ENCODE results near the gene SERPINB7. TPM values are rescaled to one million over a fixed set of nuclear protein-coding genes. Genes with fewer than 3 reads are reported as not detected.

The SERPINB7 gene
- total and polyA plus RNA-seq, 2 donors: 1.4 to 28.9 TPM

DNA sequence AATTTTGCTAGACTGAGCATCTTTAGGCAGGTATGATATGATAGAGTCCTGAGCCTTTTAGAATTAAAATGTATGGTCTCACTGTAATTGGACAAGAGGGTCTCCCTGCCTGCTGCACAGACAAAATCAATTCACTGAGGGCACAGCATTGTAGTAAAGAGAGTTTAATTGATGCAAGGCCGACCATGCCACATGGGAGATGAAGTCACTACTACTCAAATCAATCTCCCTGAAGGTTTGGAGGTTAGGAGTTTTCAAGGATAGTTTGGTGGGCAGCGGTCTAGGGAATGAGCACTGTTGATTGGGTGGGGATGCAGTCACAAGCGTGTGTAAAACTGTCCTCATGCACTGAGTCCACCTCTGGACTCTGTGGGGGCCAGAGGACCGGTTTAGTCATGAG, 26.1 kb downstream of the SERPINB7 start:
- Histone ChIP-seq H3K4me1 (ENCODE audit: control insufficient read depth in 2 of 2, insufficient read depth in 2 of 2, low read length in 2 of 2) (no peaks in the 10 kb centered on the region), H3K9me3 (ENCODE audit: control insufficient read depth in 2 of 2, insufficient read depth in 1 of 2, low read length in 1 of 2) (peaks cover 0 to 1% of the 10 kb centered on the region in 2 donors), H3K4me3 (ENCODE audit: low read length in 2 of 2) (no peak overlapping the region), H3K27ac (ENCODE audit: low read depth in 1 of 2, low read length in 1 of 2) (no peak overlapping the region), H3K27me3 (ENCODE audit: control insufficient read depth in 2 of 2, insufficient read depth in 1 of 2, low read length in 1 of 2) (no peaks in the 10 kb centered on the region), H3K36me3 (ENCODE audit: control insufficient read depth in 2 of 2, insufficient read depth in 2 of 2, low read length in 1 of 2) (no peaks in the 10 kb centered on the region)
- DNase-seq (ENCODE audit: low read depth in 6 of 9, low spot score in 9 of 9): no peak
- WGBS: 76% methylated on average over 4 of the region's 4 CpGs

- DNase-seq (ENCODE audit: low read depth in 6 of 9, low spot score in 9 of 9): no peak
- 87% methylated on average over 4 of the region's 4 CpGs for WGBS
- H3K27ac ChIP-seq (ENCODE audit: low read depth in 1 of 2, low read length in 1 of 2): no peak overlapping the region
- H3K4me3 ChIP-seq (ENCODE audit: low read length in 2 of 2): no peak overlapping the region
- no peaks in the 10 kb centered on the region for H3K27me3 ChIP-seq (ENCODE audit: control insufficient read depth in 2 of 2, insufficient read depth in 1 of 2, low read length in 1 of 2)
- H3K36me3 ChIP-seq (ENCODE audit: control insufficient read depth in 2 of 2, insufficient read depth in 2 of 2, low read length in 1 of 2): no peaks in the 10 kb centered on the region
- H3K4me1 ChIP-seq (ENCODE audit: control insufficient read depth in 2 of 2, insufficient read depth in 2 of 2, low read length in 2 of 2): no peaks in the 10 kb centered on the region
- no peaks in the 10 kb centered on the region for H3K9me3 ChIP-seq (ENCODE audit: control insufficient read depth in 2 of 2, insufficient read depth in 1 of 2, low read length in 1 of 2)
Measured at GRCh38 chr18:63808125-63808524, 32.9 kb downstream of the SERPINB7 start.

GRCh38 chr18:63817441-63818051, 42.3 kb downstream of the SERPINB7 start:
- 84% methylated on average over 1 of the region's 1 CpG for WGBS
- Histone ChIP-seq H3K36me3 (ENCODE audit: control insufficient read depth in 2 of 2, insufficient read depth in 2 of 2, low read length in 1 of 2) (no peaks in the 10 kb centered on the region), H3K9me3 (ENCODE audit: control insufficient read depth in 2 of 2, insufficient read depth in 1 of 2, low read length in 1 of 2) (no peaks in the 10 kb centered on the region), H3K4me3 (ENCODE audit: low read length in 2 of 2) (no peak overlapping the region), H3K4me1 (ENCODE audit: control insufficient read depth in 2 of 2, insufficient read depth in 2 of 2, low read length in 2 of 2) (no peaks in the 10 kb centered on the region), H3K27me3 (ENCODE audit: control insufficient read depth in 2 of 2, insufficient read depth in 1 of 2, low read length in 1 of 2) (no peaks in the 10 kb centered on the region), H3K27ac (ENCODE audit: low read depth in 1 of 2, low read length in 1 of 2) (no peak overlapping the region)
- DNase-seq (ENCODE audit: low read depth in 6 of 9, low spot score in 9 of 9): no peak

DNA sequence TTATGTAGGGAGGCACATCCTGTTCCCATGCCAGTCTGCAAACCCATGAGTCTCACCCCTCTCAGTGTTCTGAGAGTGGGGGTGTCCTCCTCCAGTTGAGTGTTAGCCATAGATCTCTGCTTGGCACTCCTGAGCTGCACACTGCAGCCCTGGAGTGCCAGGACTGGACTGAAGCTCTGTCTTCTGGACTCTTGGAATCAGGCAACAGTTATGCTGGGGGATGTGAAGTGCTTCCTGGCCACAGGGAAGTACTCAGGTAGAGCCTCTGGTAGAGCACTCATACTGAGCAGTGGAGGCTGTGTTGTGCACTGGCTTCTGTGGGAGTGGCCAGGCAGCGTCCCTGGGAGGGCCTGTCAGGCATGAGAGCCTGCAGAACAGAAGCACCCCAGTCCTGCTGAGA, 43.0 kb downstream of the SERPINB7 start:
- Histone ChIP-seq H3K4me1 (ENCODE audit: control insufficient read depth in 2 of 2, insufficient read depth in 2 of 2, low read length in 2 of 2) (no peaks in the 10 kb centered on the region), H3K27ac (ENCODE audit: low read depth in 1 of 2, low read length in 1 of 2) (no peak overlapping the region), H3K4me3 (ENCODE audit: low read length in 2 of 2) (no peak overlapping the region), H3K9me3 (ENCODE audit: control insufficient read depth in 2 of 2, insufficient read depth in 1 of 2, low read length in 1 of 2) (no peaks in the 10 kb centered on the region), H3K27me3 (ENCODE audit: control insufficient read depth in 2 of 2, insufficient read depth in 1 of 2, low read length in 1 of 2) (no peaks in the 10 kb centered on the region), H3K36me3 (ENCODE audit: control insufficient read depth in 2 of 2, insufficient read depth in 2 of 2, low read length in 1 of 2) (no peaks in the 10 kb centered on the region)
- DNase-seq (ENCODE audit: low read depth in 6 of 9, low spot score in 9 of 9): no peak
- 42% methylated on average over 1 of the region's 1 CpG for WGBS

DNA sequence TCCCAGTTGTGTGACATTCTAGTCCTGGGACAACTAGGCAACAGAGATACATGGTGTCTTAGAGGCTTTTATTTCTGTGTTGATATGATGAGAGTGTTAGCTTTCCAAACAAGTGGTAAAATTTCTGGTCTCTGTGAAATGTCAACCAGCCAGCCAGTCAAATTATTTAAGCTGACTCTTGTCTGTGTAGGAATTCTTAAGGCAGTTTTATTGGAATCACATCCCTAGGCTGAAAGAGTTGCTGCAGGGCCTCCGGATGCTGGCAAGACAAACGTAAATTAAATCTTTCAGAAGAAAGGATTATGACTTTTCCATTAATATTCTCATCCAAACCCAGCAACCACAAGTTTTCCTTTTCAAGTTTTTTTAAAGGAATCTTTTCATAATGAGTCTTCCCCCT, 44.6 kb downstream of the SERPINB7 start:
- Histone ChIP-seq H3K27me3 (ENCODE audit: control insufficient read depth in 2 of 2, insufficient read depth in 1 of 2, low read length in 1 of 2) (no peaks in the 10 kb centered on the region), H3K27ac (ENCODE audit: low read depth in 1 of 2, low read length in 1 of 2) (no peak overlapping the region), H3K36me3 (ENCODE audit: control insufficient read depth in 2 of 2, insufficient read depth in 2 of 2, low read length in 1 of 2) (no peaks in the 10 kb centered on the region), H3K9me3 (ENCODE audit: control insufficient read depth in 2 of 2, insufficient read depth in 1 of 2, low read length in 1 of 2) (no peaks in the 10 kb centered on the region), H3K4me1 (ENCODE audit: control insufficient read depth in 2 of 2, insufficient read depth in 2 of 2, low read length in 2 of 2) (no peaks in the 10 kb centered on the region), H3K4me3 (ENCODE audit: low read length in 2 of 2) (no peak overlapping the region)
- DNase-seq (ENCODE audit: low read depth in 6 of 9, low spot score in 9 of 9): no peak
- 91% methylated on average over 2 of the region's 2 CpGs for WGBS

GRCh38 chr18:63820694-63821093, 45.5 kb downstream of the SERPINB7 start:
- no peaks in the 10 kb centered on the region for H3K36me3 ChIP-seq (ENCODE audit: control insufficient read depth in 2 of 2, insufficient read depth in 2 of 2, low read length in 1 of 2)
- H3K27me3 ChIP-seq (ENCODE audit: control insufficient read depth in 2 of 2, insufficient read depth in 1 of 2, low read length in 1 of 2): no peaks in the 10 kb centered on the region
- WGBS: 93% methylated on average over 3 of the region's 3 CpGs
- no peak for DNase-seq (ENCODE audit: low read depth in 6 of 9, low spot score in 9 of 9)
- no peaks in the 10 kb centered on the region for H3K9me3 ChIP-seq (ENCODE audit: control insufficient read depth in 2 of 2, insufficient read depth in 1 of 2, low read length in 1 of 2)
- H3K4me1 ChIP-seq (ENCODE audit: control insufficient read depth in 2 of 2, insufficient read depth in 2 of 2, low read length in 2 of 2): no peaks in the 10 kb centered on the region
- no peak overlapping the region for H3K4me3 ChIP-seq (ENCODE audit: low read length in 2 of 2)
- no peak overlapping the region for H3K27ac ChIP-seq (ENCODE audit: low read depth in 1 of 2, low read length in 1 of 2)

GRCh38 chr18:63823516-63824219, 48.5 kb downstream of the SERPINB7 start:
- DNase-seq (ENCODE audit: low read depth in 6 of 9, low spot score in 9 of 9): peak in 4 of 9 donors; percentile 4 to 35 (median 13)
- H3K9me3 ChIP-seq (ENCODE audit: control insufficient read depth in 2 of 2, insufficient read depth in 1 of 2, low read length in 1 of 2): no peaks in the 10 kb centered on the region
- H3K36me3 ChIP-seq (ENCODE audit: control insufficient read depth in 2 of 2, insufficient read depth in 2 of 2, low read length in 1 of 2): no peaks in the 10 kb centered on the region
- 82% methylated on average over 10 of the region's 10 CpGs for WGBS
- no peak overlapping the region for H3K4me3 ChIP-seq (ENCODE audit: low read length in 2 of 2)
- H3K4me1 ChIP-seq (ENCODE audit: control insufficient read depth in 2 of 2, insufficient read depth in 2 of 2, low read length in 2 of 2): no peaks in the 10 kb centered on the region
- no peak overlapping the region for H3K27ac ChIP-seq (ENCODE audit: low read depth in 1 of 2, low read length in 1 of 2)
- no peaks in the 10 kb centered on the region for H3K27me3 ChIP-seq (ENCODE audit: control insufficient read depth in 2 of 2, insufficient read depth in 1 of 2, low read length in 1 of 2)

GRCh38 chr18:63824220-63824525, 49.0 kb downstream of the SERPINB7 start:
- Histone ChIP-seq H3K4me3 (ENCODE audit: low read length in 2 of 2) (no peak overlapping the region), H3K36me3 (ENCODE audit: control insufficient read depth in 2 of 2, insufficient read depth in 2 of 2, low read length in 1 of 2) (no peaks in the 10 kb centered on the region), H3K27me3 (ENCODE audit: control insufficient read depth in 2 of 2, insufficient read depth in 1 of 2, low read length in 1 of 2) (no peaks in the 10 kb centered on the region), H3K9me3 (ENCODE audit: control insufficient read depth in 2 of 2, insufficient read depth in 1 of 2, low read length in 1 of 2) (no peaks in the 10 kb centered on the region), H3K27ac (ENCODE audit: low read depth in 1 of 2, low read length in 1 of 2) (no peak overlapping the region), H3K4me1 (ENCODE audit: control insufficient read depth in 2 of 2, insufficient read depth in 2 of 2, low read length in 2 of 2) (no peaks in the 10 kb centered on the region)
- 93% methylated on average over 2 of the region's 2 CpGs for WGBS
- DNase-seq (ENCODE audit: low read depth in 6 of 9, low spot score in 9 of 9): no peak

DNA sequence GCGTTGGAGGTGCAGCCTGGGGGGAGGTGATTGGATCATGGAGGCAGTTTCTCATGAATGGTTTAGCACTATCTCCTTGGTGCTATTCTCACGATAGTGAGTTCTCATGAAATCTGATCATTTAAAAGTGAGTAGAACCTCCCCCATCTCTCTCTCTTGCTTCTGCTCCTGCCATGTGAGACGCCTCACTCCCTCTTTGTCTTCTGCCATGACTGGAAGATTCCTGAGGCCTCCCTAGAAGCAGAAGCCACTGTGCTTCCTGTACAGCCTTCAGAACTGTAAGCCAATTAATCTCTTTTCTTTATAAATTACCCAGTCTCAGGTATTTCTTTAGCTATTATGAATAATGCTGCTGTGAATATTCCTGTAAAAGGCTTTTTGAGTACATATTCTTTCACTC, 52.9 kb downstream of the SERPINB7 start:
- 95% methylated on average over 3 of the region's 3 CpGs for WGBS
- no peaks in the 10 kb centered on the region for H3K27me3 ChIP-seq (ENCODE audit: control insufficient read depth in 2 of 2, insufficient read depth in 1 of 2, low read length in 1 of 2)
- H3K4me3 ChIP-seq (ENCODE audit: low read length in 2 of 2): no peak overlapping the region

More for the DNA sequence above, 52.9 kb downstream of the SERPINB7 start:
- Histone ChIP-seq H3K9me3 (ENCODE audit: control insufficient read depth in 2 of 2, insufficient read depth in 1 of 2, low read length in 1 of 2) (no peaks in the 10 kb centered on the region), H3K27ac (ENCODE audit: low read depth in 1 of 2, low read length in 1 of 2) (no peak overlapping the region), H3K4me1 (ENCODE audit: control insufficient read depth in 2 of 2, insufficient read depth in 2 of 2, low read length in 2 of 2) (no peaks in the 10 kb centered on the region), H3K36me3 (ENCODE audit: control insufficient read depth in 2 of 2, insufficient read depth in 2 of 2, low read length in 1 of 2) (no peaks in the 10 kb centered on the region)
- DNase-seq (ENCODE audit: low read depth in 6 of 9, low spot score in 9 of 9): no peak
